IMR-90 (cell line): ENCODE results near the gene CTNNA2. TPM values are rescaled to one million over a fixed set of nuclear protein-coding genes. Genes with fewer than 3 reads are reported as not detected.

Experiments
- ATAC-seq: fragments of 200-7000 bp; cut with Tn5 transposase; 2 replicates; pipeline ENCODE4 v1.9.1; 2020; ENCODE audit warnings: low read depth, mild to moderate bottlenecking, moderate library complexity
- BruUV-seq: library from RNA; stranded (reverse); fragments of 400-500 nt; replicated peaks from 2 replicates; lab custom pipeline; 2021; lab: Mats Ljungman, UMichigan
- CTCF ChIA-PET: fragments of 300-600 bp; formaldehyde crosslinking; extraction: SDS; loops from one replicate; lab custom pipeline; 2021; ENCODE audit warnings: antibody characterized with exemption; lab: Yijun Ruan, JAX
- POLR2A ChIA-PET: fragments of 300-600 bp; sonication (Branson Sonifier 250); formaldehyde crosslinking; loops from one replicate; lab custom pipeline; 2022; ENCODE audit warnings: antibody characterized with exemption; ENCODE audit not compliant: unreplicated experiment; lab: Charles Lee
- DNase-seq: peaks from one replicate; pipeline ENCODE4 v3.0.0; 2013
- H2AFZ ChIP-seq: replicated peaks from 2 replicates; pipeline ENCODE3; 2013; ENCODE audit warnings: low read length, mild to moderate bottlenecking; ENCODE audit not compliant: poor library complexity
- H2AK5ac ChIP-seq: 2 replicates; pipeline ENCODE4 v1.6.1; 2013; ENCODE audit warnings: low read depth, low read length, inconsistent platforms
- H2AK9ac ChIP-seq: replicated peaks from 2 replicates; pipeline ENCODE3; 2013; ENCODE audit warnings: mild to moderate bottlenecking, low read depth, low read length, moderate library complexity; ENCODE audit not compliant: poor library complexity
- H2BK120ac ChIP-seq: 2 replicates; pipeline ENCODE4 v1.6.1; 2013; ENCODE audit warnings: low read depth, low read length, inconsistent platforms
- H2BK15ac ChIP-seq: 3 replicates; pipeline ENCODE4 v1.6.1; 2013; ENCODE audit warnings: low read depth, low read length, inconsistent platforms
- H2BK20ac ChIP-seq: 2 replicates; pipeline ENCODE4 v1.6.1; 2013; ENCODE audit warnings: low read depth, mild to moderate bottlenecking, inconsistent platforms, low read length, moderate library complexity
- H2BK5ac ChIP-seq: 2 replicates; pipeline ENCODE4 v1.6.1; 2013; ENCODE audit warnings: mild to moderate bottlenecking, low read depth, low read length, inconsistent platforms; ENCODE audit not compliant: poor library complexity, severe bottlenecking
- H3K14ac ChIP-seq: replicated peaks from 2 replicates; pipeline ENCODE4 v1.6.1; 2013; ENCODE audit warnings: low read depth, low read length, inconsistent platforms
- H3K18ac ChIP-seq: 2 replicates; pipeline ENCODE4 v1.6.1; 2013; ENCODE audit warnings: low read depth, low read length, control low read depth
- H3K23ac ChIP-seq: 2 replicates; pipeline ENCODE4 v1.6.1; 2013; ENCODE audit warnings: low read depth, low read length, inconsistent platforms
- H3K27ac ChIP-seq: 2 replicates; pipeline ENCODE4 v1.5.1; 2013; ENCODE audit warnings: mild to moderate bottlenecking, control low read depth, low read length; ENCODE audit not compliant: insufficient read depth
- H3K27me3 ChIP-seq: 2 replicates; pipeline ENCODE4 v1.6.1; 2013; ENCODE audit warnings: low read length; ENCODE audit not compliant: control insufficient read depth, insufficient read depth
- H3K36me3 ChIP-seq: 2 replicates; pipeline ENCODE4 v1.6.1; 2013; ENCODE audit warnings: low read length, mixed read lengths; ENCODE audit not compliant: control insufficient read depth, insufficient read depth
- H3K4ac ChIP-seq: 2 replicates; pipeline ENCODE4 v1.6.1; 2013; ENCODE audit warnings: low read depth, low read length, inconsistent platforms
- H3K4me1 ChIP-seq: 2 replicates; pipeline ENCODE4 v1.6.1; 2013; ENCODE audit warnings: low read length, mixed read lengths; ENCODE audit not compliant: control insufficient read depth, insufficient read depth
- H3K4me2 ChIP-seq: 2 replicates; pipeline ENCODE4 v1.6.1; 2013; ENCODE audit warnings: low read depth, mild to moderate bottlenecking, control low read depth, low read length, moderate library complexity
- H3K4me3 ChIP-seq: 2 replicates; pipeline ENCODE4 v1.5.1; 2013; ENCODE audit warnings: low read depth, mild to moderate bottlenecking, control low read depth, low read length, moderate library complexity; ENCODE audit not compliant: insufficient read depth
- H3K56ac ChIP-seq: 2 replicates; pipeline ENCODE4 v1.6.1; 2013; ENCODE audit warnings: low read length, inconsistent platforms; ENCODE audit not compliant: insufficient read depth; ENCODE audit errors: extremely low read depth
- H3K79me1 ChIP-seq, 2 experiments: 2 replicates each; pipeline ENCODE4 v1.6.1; 2013; ENCODE audit warnings: low read length in 2 of 2, inconsistent platforms in 1 of 2, low read depth in 1 of 2
- H3K9ac ChIP-seq: 2 replicates; pipeline ENCODE4 v1.6.1; 2013; ENCODE audit warnings: low read depth, low read length, control low read depth
- H3K9me1 ChIP-seq: 2 replicates; pipeline ENCODE4 v1.6.1; 2013; ENCODE audit warnings: low read length, inconsistent platforms; ENCODE audit not compliant: insufficient read depth
- H3K9me3 ChIP-seq: 2 replicates; pipeline ENCODE4 v1.6.1; 2013; ENCODE audit warnings: low read length; ENCODE audit not compliant: control insufficient read depth, insufficient read depth
- H4K20me1 ChIP-seq: 2 replicates; pipeline ENCODE4 v1.6.1; 2013; ENCODE audit warnings: low read length, inconsistent platforms; ENCODE audit not compliant: insufficient read depth
- H4K5ac ChIP-seq: 2 replicates; pipeline ENCODE4 v1.6.1; 2013; ENCODE audit warnings: mild to moderate bottlenecking, low read depth, low read length, control low read depth
- H4K8ac ChIP-seq, 2 experiments: 2 replicates each; pipeline ENCODE4 v1.6.1; 2013; ENCODE audit warnings: low read depth in 2 of 2, low read length in 2 of 2, control low read depth in 1 of 2, inconsistent platforms in 1 of 2
- H4K91ac ChIP-seq: 2 replicates; pipeline ENCODE4 v1.6.1; 2013; ENCODE audit warnings: low read depth, low read length, inconsistent platforms; ENCODE audit not compliant: insufficient read depth
- MXI1 ChIP-seq: IDR thresholded peaks from 2 replicates; pipeline ENCODE4 v1.6.1; 2012; ENCODE audit warnings: low read depth, mild to moderate bottlenecking, low read length, moderate library complexity, borderline replicate concordance
- NFE2L2 ChIP-seq: fragments of 150-350 bp; IDR thresholded peaks from 2 replicates; pipeline ENCODE4 v1.6.1; 2016; ENCODE audit warnings: low read depth, mild to moderate bottlenecking, low read length
- POLR2A ChIP-seq: IDR thresholded peaks from 2 replicates; pipeline ENCODE4 v1.6.1; 2012; ENCODE audit warnings: mild to moderate bottlenecking, low read depth, low read length
- RCOR1 ChIP-seq: IDR thresholded peaks from 2 replicates; pipeline ENCODE4 v1.6.1; 2012; ENCODE audit warnings: mild to moderate bottlenecking, low read length, improper control_type of control experiment; ENCODE audit not compliant: insufficient replicate concordance
- WGBS, 2 experiments: methylation state at CpG; one replicate each; pipeline versions ENCODE4 v1.1.5 to v1.1.7; 2013; ENCODE audit warnings: missing lambda C conversion rate in 2 of 2; ENCODE audit not compliant: insufficient read length in 1 of 2; ENCODE audit errors: extremely low coverage in 2 of 2; 5-methylcytosine and 5-hydroxymethylcytosine counted together
- dilution Hi-C: fragments of 300-500 bp; cut with HindIII; formaldehyde crosslinking; loops from one replicate; pipeline ENCODE4 v1.14.3; 2018; ENCODE audit warnings: low sequenced_read_pairs; ENCODE audit not compliant: unreplicated experiment
- in situ Hi-C: fragments of 300-500 bp; cut with MboI; formaldehyde crosslinking; loops from 3 replicates; pipeline ENCODE4 v1.14.3; 2019; ENCODE audit warnings: low sequenced_read_pairs, inconsistent platforms, mixed read lengths
- intact Hi-C: fragments of 100-400 bp; cut with micrococcal nuclease; formaldehyde crosslinking; loops from 2 replicates; pipeline ENCODE4 v1.10.0; 2022
- polyA plus RNA-seq, 3 experiments: library from polyadenylated mRNA; depleted of rRNA; stranded (reverse); fragments of >200 nt; gene quantifications; 2 replicates each; pipeline ENCODE4 v1.2.3, GENCODE V29; 2012; ENCODE audit warnings: low replicate concordance in 1 of 3
- total RNA-seq: library from RNA; depleted of rRNA; stranded (reverse); fragments of >200 nt; gene quantifications from 2 replicates; pipeline ENCODE4 v1.2.3, GENCODE V29; 2012
- TF ChIP-seq, protein P1 (sequence below): conservative IDR thresholded peaks from 2 replicates; pipeline ENCODE4 v1.5.1; 2012; ENCODE audit warnings: mild to moderate bottlenecking, low read depth, low read length, improper control_type of control experiment
- TF ChIP-seq, protein P2 (sequence below): fragments of 150-350 bp; IDR thresholded peaks from 2 replicates; pipeline ENCODE4 v1.6.1; 2016; ENCODE audit warnings: low read depth, mild to moderate bottlenecking, low read length, moderate library complexity, borderline replicate concordance

The CTNNA2 gene
- total and polyA plus RNA-seq, 2 of the 4 experiments (the other 2 are of a cell fraction), result not detected

DNA sequence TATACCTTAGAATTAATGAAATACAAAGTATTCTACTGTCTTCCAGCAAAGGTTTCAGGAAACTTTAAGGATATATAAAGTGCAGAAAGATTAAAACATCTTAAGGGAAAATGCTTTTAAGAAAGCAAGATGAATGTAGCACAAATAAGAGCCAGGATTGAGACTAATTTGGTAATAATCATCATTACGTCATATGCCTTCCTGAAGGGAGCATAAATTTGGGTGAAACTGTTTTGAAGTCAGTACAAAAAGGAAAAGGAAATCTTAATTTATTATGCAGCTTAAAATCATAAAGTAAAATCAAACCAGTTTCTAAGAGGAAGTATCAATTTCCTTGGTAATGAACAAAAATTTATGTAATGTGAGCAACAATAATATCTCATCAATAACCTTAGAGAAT lies 221.7 kb downstream of the CTNNA2 start:
- dilution Hi-C loops, result no loop called here
- Histone ChIP-seq H4K8ac (no peak overlapping the region), H3K9me1 (no peaks in the 10 kb centered on the region), H4K91ac (no peak overlapping the region), H2BK5ac (no peak overlapping the region), H3K4me1 (no peaks in the 10 kb centered on the region), H3K18ac (no peak overlapping the region), H2AK5ac (no peak overlapping the region), H2BK15ac (no peak overlapping the region), H3K9me3 (no peaks in the 10 kb centered on the region), H3K14ac (no peak overlapping the region), H3K79me1 (no peaks in the 10 kb centered on the region), H3K9ac (no peak overlapping the region), H2AFZ (no peak overlapping the region), H4K5ac (no peak overlapping the region), H4K20me1 (no peaks in the 10 kb centered on the region), H3K56ac (no peak overlapping the region), H3K27ac (no peak overlapping the region), H3K4me2 (no peak overlapping the region), H2BK120ac (no peak overlapping the region), H3K4ac (no peak overlapping the region), H3K27me3 (no peaks in the 10 kb centered on the region), H2BK20ac (no peak overlapping the region), H3K4me3 (no peak overlapping the region), H3K36me3 (no peaks in the 10 kb centered on the region), H3K23ac (no peak overlapping the region), H2AK9ac (no peak overlapping the region)
- intact Hi-C loops, result no loop called here
- no CpG with 5 or more reads among the region's 1 CpG for WGBS, 2 experiments
- no peak for ATAC-seq
- no peak for TF ChIP-seq MXI1
- no peak for TF ChIP-seq RCOR1
- TF ChIP-seq, protein P1, sequence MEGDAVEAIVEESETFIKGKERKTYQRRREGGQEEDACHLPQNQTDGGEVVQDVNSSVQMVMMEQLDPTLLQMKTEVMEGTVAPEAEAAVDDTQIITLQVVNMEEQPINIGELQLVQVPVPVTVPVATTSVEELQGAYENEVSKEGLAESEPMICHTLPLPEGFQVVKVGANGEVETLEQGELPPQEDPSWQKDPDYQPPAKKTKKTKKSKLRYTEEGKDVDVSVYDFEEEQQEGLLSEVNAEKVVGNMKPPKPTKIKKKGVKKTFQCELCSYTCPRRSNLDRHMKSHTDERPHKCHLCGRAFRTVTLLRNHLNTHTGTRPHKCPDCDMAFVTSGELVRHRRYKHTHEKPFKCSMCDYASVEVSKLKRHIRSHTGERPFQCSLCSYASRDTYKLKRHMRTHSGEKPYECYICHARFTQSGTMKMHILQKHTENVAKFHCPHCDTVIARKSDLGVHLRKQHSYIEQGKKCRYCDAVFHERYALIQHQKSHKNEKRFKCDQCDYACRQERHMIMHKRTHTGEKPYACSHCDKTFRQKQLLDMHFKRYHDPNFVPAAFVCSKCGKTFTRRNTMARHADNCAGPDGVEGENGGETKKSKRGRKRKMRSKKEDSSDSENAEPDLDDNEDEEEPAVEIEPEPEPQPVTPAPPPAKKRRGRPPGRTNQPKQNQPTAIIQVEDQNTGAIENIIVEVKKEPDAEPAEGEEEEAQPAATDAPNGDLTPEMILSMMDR, result no peak
- TF ChIP-seq, protein P2, sequence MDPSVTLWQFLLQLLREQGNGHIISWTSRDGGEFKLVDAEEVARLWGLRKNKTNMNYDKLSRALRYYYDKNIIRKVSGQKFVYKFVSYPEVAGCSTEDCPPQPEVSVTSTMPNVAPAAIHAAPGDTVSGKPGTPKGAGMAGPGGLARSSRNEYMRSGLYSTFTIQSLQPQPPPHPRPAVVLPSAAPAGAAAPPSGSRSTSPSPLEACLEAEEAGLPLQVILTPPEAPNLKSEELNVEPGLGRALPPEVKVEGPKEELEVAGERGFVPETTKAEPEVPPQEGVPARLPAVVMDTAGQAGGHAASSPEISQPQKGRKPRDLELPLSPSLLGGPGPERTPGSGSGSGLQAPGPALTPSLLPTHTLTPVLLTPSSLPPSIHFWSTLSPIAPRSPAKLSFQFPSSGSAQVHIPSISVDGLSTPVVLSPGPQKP, result no peak
- no peak for TF ChIP-seq POLR2A
- TF ChIP-seq NFE2L2, result no peak
- in situ Hi-C loops, result no loop called here
- no TSS peak for BruUV-seq
- CTCF ChIA-PET, result no interaction called here
- POLR2A ChIA-PET, result no interaction called here
- DNase-seq, result no peak
